Activated gamma-delta T cell treated with Interleukin-2 at 50 U/mL for 16 hours (primary cell): Measurements from ENCODE around the gene HOXD12.

Source experiments
- DNase-seq: peaks from one replicate; pipeline ENCODE4 v3.0.0-alpha.2; 2020

HOXD12 gene

GRCh38 chr2:176081376-176081836, 18.2 kb upstream of the HOXD12 start:
- no peak for DNase-seq

GRCh38 chr2:176081837-176082524, 17.6 kb upstream of the HOXD12 start:
- DNase-seq, result no peak

GRCh38 chr2:176082525-176082823, 17.1 kb upstream of the HOXD12 start:
- no peak for DNase-seq

GRCh38 chr2:176082824-176083751, 16.5 kb upstream of the HOXD12 start:
- DNase-seq, result no peak

- no peak for DNase-seq
Measured at GRCh38 chr2:176083796-176084261, 15.8 kb upstream of the HOXD12 start, which contains the start of gene EVX2. EVX2 (minus strand) TSS chr2:176083962; CDS start chr2:176083776, 186 bp downstream.

GRCh38 chr2:176084611-176085119, 14.9 kb upstream of the HOXD12 start:
- no peak for DNase-seq

GRCh38 chr2:176085120-176085788, 14.3 kb upstream of the HOXD12 start:
- no peak for DNase-seq

- DNase-seq, result no peak
Measured at GRCh38 chr2:176085861-176086771, 13.5 kb upstream of the HOXD12 start.

GRCh38 chr2:176087330-176088047, 12.1 kb upstream of the HOXD12 start:
- DNase-seq, result no peak

GRCh38 chr2:176088048-176088936, 11.3 kb upstream of the HOXD12 start:
- DNase-seq, result no peak

- no peak for DNase-seq
Measured at GRCh38 chr2:176088937-176089842, 10.4 kb upstream of the HOXD12 start.

GRCh38 chr2:176089843-176090395, 9.7 kb upstream of the HOXD12 start:
- no peak for DNase-seq

- DNase-seq, result no peak
Measured at GRCh38 chr2:176090862-176091261, 8.7 kb upstream of the HOXD12 start.

GRCh38 chr2:176091329-176092258, 8.0 kb upstream of the HOXD12 start:
- no peak for DNase-seq

- DNase-seq, result no peak
Measured at GRCh38 chr2:176092270-176093144, 7.1 kb upstream of the HOXD12 start, which contains the start of gene HOXD13. HOXD13 (plus strand) TSS chr2:176092721; CDS start chr2:176092891, 170 bp downstream.

GRCh38 chr2:176093145-176093897, 6.3 kb upstream of the HOXD12 start:
- no peak for DNase-seq
